ENCODE results near the gene TMEM161A.
A peak's percentile ranks its signal among the peaks of the same experiment; 100 is the strongest.

The TMEM161A gene

GRCh38 chr19:19081642-19082151, 56.6 kb downstream of the TMEM161A start:
- TF ChIP-seq CTCF (conservative IDR thresholded peaks at IDR 0.05; ENCODE audit: control insufficient read depth, insufficient read depth, low read depth, low read length), result no peak
- peak; percentile 59 for DNase-seq (ENCODE audit: low read depth)
- H3K4me3 ChIP-seq (ENCODE audit: control insufficient read depth, low read depth, low read length), result no peak overlapping the region

DNA sequence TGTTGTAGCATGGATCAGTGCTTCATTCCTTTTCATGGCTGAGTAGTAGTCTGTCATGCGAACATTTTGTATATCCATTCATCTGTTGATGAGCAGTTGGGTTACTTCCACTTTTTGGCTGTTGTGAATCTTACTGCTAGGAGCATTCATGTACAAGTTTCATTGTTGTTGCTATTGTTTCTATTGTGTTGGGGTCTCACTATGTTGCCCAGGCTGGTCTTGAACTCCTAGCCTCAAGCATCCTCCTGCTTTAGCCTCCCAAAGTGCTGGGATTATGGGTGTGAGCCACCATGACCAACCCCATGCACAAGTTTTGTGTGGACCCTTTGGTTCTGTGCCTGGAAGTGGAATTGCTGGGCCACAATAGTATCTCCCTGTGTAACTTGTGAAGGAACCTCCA, 58.7 kb downstream of the TMEM161A start:
- no peak for TF ChIP-seq CTCF (conservative IDR thresholded peaks at IDR 0.05; ENCODE audit: control insufficient read depth, insufficient read depth, low read depth, low read length)
- no peak overlapping the region for H3K4me3 ChIP-seq (ENCODE audit: control insufficient read depth, low read depth, low read length)
- DNase-seq (ENCODE audit: low read depth), result no peak

GRCh38 chr19:19078801-19079200, 59.5 kb downstream of the TMEM161A start:
- no peak for DNase-seq (ENCODE audit: low read depth)
- TF ChIP-seq CTCF (conservative IDR thresholded peaks at IDR 0.05; ENCODE audit: control insufficient read depth, insufficient read depth, low read depth, low read length), result no peak

DNA sequence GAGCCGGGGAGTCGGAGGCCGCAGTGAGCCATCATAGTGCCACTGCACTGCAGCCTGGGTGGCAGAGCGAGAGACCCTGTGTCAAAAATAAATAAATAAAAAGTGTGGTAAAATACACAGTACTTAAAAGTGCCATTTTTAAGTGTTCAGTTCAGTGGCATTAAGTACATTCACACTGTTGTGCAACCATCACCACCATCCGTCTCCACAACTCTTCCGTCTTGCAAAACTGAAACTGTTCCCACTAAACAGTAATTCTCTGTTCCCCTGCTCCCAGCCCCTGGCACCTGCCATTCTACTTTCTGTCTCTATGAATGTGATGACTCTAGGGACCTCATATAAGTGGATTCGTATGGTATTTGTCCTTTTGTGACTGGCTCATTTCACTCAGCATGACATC, 61.2 kb downstream of the TMEM161A start:
- no peak for TF ChIP-seq CTCF (conservative IDR thresholded peaks at IDR 0.05; ENCODE audit: control insufficient read depth, insufficient read depth, low read depth, low read length)
- DNase-seq (ENCODE audit: low read depth), result no peak
- H3K4me3 ChIP-seq (ENCODE audit: control insufficient read depth, low read depth, low read length), result no peak overlapping the region

More at GRCh38 chr19:19078801-19079200, 59.5 kb downstream of the TMEM161A start:
- H3K4me3 ChIP-seq (ENCODE audit: control insufficient read depth, low read depth, low read length), result no peak overlapping the region

GRCh38 chr19:19076476-19076875, 61.8 kb downstream of the TMEM161A start:
- no peak for TF ChIP-seq CTCF (conservative IDR thresholded peaks at IDR 0.05; ENCODE audit: control insufficient read depth, insufficient read depth, low read depth, low read length)
- no peak for DNase-seq (ENCODE audit: low read depth)
- H3K4me3 ChIP-seq (ENCODE audit: control insufficient read depth, low read depth, low read length), result no peak overlapping the region

GRCh38 chr19:19075126-19075525, 63.2 kb downstream of the TMEM161A start:
- H3K4me3 ChIP-seq (ENCODE audit: control insufficient read depth, low read depth, low read length), result no peak overlapping the region
- DNase-seq (ENCODE audit: low read depth), result no peak
- no peak for TF ChIP-seq CTCF (conservative IDR thresholded peaks at IDR 0.05; ENCODE audit: control insufficient read depth, insufficient read depth, low read depth, low read length)

Data from fibroblast of mammary gland (primary cell).